ENCODE results near the gene LAMA5. TPM values are rescaled to one million over a fixed set of nuclear protein-coding genes. Genes with fewer than 3 reads are reported as not detected.

Gene LAMA5
- total RNA-seq, 1 experiment from 2014 or later: 1,050 TPM

DNA sequence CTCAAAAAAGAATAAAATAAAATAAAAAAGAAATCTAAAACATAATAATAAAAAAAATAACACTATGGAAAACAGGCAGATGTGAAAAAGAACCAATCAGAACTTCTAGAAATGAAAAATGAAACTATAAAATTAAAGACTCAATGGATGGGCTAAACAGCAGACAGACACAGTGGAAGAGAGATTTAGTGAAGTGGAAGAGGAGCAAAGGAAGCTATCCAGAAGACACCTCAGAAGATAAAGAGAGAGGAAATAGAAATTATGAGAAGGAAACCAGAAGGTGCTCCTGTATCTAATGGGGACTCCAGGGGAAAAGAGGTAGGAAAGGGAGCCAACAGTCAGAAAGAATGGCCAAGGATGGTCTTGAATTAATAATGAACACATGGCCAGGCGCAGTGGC lies 18.5 kb downstream of the LAMA5 start:
- intact Hi-C loops (cut with micrococcal nuclease; ENCODE audit: unreplicated experiment): no loop called here
- H3K9me3 ChIP-seq: no peaks in the 10 kb centered on the region
- H3K4me3 ChIP-seq (ENCODE audit: low read depth, low read length): no peak overlapping the region
- H3K36me3 Mint-ChIP-seq (ENCODE audit: insufficient read depth, unreplicated experiment): peaks cover 100% of the 10 kb centered on the region
- no peaks in the 10 kb centered on the region for H3K27me3 Mint-ChIP-seq (ENCODE audit: insufficient read depth, unreplicated experiment)
- TF ChIP-seq CTCF (IDR thresholded peaks at IDR 0.05; ENCODE audit: insufficient read depth in 1 of 2, low read depth in 1 of 2, low read length in 1 of 2, severe bottlenecking in 1 of 2, unreplicated experiment in 1 of 2): no peak
- H3K27me3 ChIP-seq (replicated peaks; ENCODE audit: control insufficient read depth, insufficient read depth, low read length): no peaks in the 10 kb centered on the region
- H3K27ac Mint-ChIP-seq (ENCODE audit: unreplicated experiment): peak overlapping the region; percentile 5
- H3K9me3 Mint-ChIP-seq (ENCODE audit: unreplicated experiment): peaks cover 18% of the 10 kb centered on the region
- no peak for DNase-seq
- H3K4me1 Mint-ChIP-seq (ENCODE audit: low read depth, unreplicated experiment): peaks cover 7% of the 10 kb centered on the region
- no TSS peak for BruUV-seq (replicated peaks)
- CTCF ChIA-PET: interaction anchor here (1.0 to 1.5 kb wide), 3 partner anchors 15 to 34 kb away, joined by 3 to 5 read pairs (median 3); no protein-coding TSS in a partner anchor
- H3K4me1 ChIP-seq: peaks cover 25% of the 10 kb centered on the region
- H3K4me3 Mint-ChIP-seq (ENCODE audit: unreplicated experiment): no peak overlapping the region
- POLR2A ChIA-PET: no interaction called here
- peaks cover 38% of the 10 kb centered on the region for H3K36me3 ChIP-seq (ENCODE audit: control insufficient read depth, insufficient read depth, low read length)

DNA sequence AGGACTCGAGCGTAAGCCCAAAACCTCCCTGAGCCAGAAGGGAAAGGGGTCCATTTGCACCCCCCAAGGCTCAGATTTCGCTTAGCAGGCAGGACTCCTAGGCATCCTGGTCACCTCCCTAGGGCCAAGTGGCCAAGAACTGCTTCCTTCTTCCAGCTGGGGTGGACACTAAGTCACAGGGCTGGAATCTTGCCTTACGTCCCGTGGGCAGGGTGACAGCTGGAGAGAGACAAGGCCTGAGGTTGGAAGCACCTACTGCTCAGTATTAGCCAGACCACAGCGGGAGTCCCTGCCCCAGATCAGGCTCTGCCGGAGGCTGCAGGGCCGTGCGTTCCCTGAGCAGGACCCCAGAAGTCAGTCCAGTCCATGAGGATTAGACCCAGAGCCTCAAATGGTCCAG lies 19.7 kb downstream of the LAMA5 start:
- H3K4me1 Mint-ChIP-seq (ENCODE audit: low read depth, unreplicated experiment): peaks cover 7% of the 10 kb centered on the region
- intact Hi-C loops (cut with micrococcal nuclease; ENCODE audit: unreplicated experiment): no loop called here
- H3K27ac Mint-ChIP-seq (ENCODE audit: unreplicated experiment): no peak overlapping the region
- Histone ChIP-seq H3K4me3 (ENCODE audit: low read depth, low read length) (no peak overlapping the region), H3K4me1 (peaks cover 21% of the 10 kb centered on the region), H3K36me3 (ENCODE audit: control insufficient read depth, insufficient read depth, low read length) (peaks cover 30% of the 10 kb centered on the region), H3K27me3 (replicated peaks; ENCODE audit: control insufficient read depth, insufficient read depth, low read length) (no peaks in the 10 kb centered on the region), H3K9me3 (no peaks in the 10 kb centered on the region)
- no peak overlapping the region for H3K4me3 Mint-ChIP-seq (ENCODE audit: unreplicated experiment)
- H3K27me3 Mint-ChIP-seq (ENCODE audit: insufficient read depth, unreplicated experiment): no peaks in the 10 kb centered on the region
- peaks cover 18% of the 10 kb centered on the region for H3K9me3 Mint-ChIP-seq (ENCODE audit: unreplicated experiment)
- ChIA-PET CTCF (no interaction called here), POLR2A (no interaction called here)
- TF ChIP-seq CTCF (IDR thresholded peaks at IDR 0.05; ENCODE audit: insufficient read depth in 1 of 2, low read depth in 1 of 2, low read length in 1 of 2, severe bottlenecking in 1 of 2, unreplicated experiment in 1 of 2): no peak
- no TSS peak for BruUV-seq (replicated peaks)
- no peak for DNase-seq
- peaks cover 100% of the 10 kb centered on the region for H3K36me3 Mint-ChIP-seq (ENCODE audit: insufficient read depth, unreplicated experiment)

DNA sequence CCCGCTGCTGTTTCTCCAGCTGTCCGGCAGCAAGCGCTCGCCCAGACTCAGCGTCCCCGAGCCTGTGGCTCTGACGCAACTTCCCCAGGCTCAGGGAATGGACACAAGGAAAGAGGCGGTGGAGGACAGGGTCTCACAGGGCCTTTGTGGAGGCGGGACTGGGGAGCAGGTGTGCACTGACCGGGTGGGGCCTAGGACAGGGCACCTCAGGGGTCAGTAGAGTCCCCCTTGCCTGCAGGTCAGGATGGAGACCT lies 20.0 kb downstream of the LAMA5 start:
- Histone ChIP-seq H3K36me3 (ENCODE audit: control insufficient read depth, insufficient read depth, low read length) (peaks cover 30% of the 10 kb centered on the region), H3K4me1 (peaks cover 21% of the 10 kb centered on the region), H3K9me3 (no peaks in the 10 kb centered on the region), H3K4me3 (ENCODE audit: low read depth, low read length) (no peak overlapping the region), H3K27me3 (replicated peaks; ENCODE audit: control insufficient read depth, insufficient read depth, low read length) (no peaks in the 10 kb centered on the region)
- Mint-ChIP-seq H3K4me3 (ENCODE audit: unreplicated experiment) (no peak overlapping the region), H3K4me1 (ENCODE audit: low read depth, unreplicated experiment) (peaks cover 7% of the 10 kb centered on the region), H3K27ac (ENCODE audit: unreplicated experiment) (no peak overlapping the region), H3K36me3 (ENCODE audit: insufficient read depth, unreplicated experiment) (peaks cover 100% of the 10 kb centered on the region), H3K27me3 (ENCODE audit: insufficient read depth, unreplicated experiment) (no peaks in the 10 kb centered on the region), H3K9me3 (ENCODE audit: unreplicated experiment) (peaks cover 18% of the 10 kb centered on the region)
- no peak for TF ChIP-seq CTCF (IDR thresholded peaks at IDR 0.05; ENCODE audit: insufficient read depth in 1 of 2, low read depth in 1 of 2, low read length in 1 of 2, severe bottlenecking in 1 of 2, unreplicated experiment in 1 of 2)
- ChIA-PET CTCF (no interaction called here), POLR2A (no interaction called here)
- BruUV-seq (replicated peaks): no TSS peak
- intact Hi-C loops (cut with micrococcal nuclease; ENCODE audit: unreplicated experiment): no loop called here
- no peak for DNase-seq

Data from Caco-2 (cell line).